Pancreas (tissue), 10 donors: ENCODE results near the gene OR51G1. TPM values are rescaled to one million over a fixed set of nuclear protein-coding genes. Genes with fewer than 3 reads are reported as not detected.

ENCODE experiments used
- ATAC-seq, 4 donors: fragments of 200-7000 bp; cut with Tn5 transposase; one replicate each; pipeline versions ENCODE4 v1.8.0 to v1.9.1; 2020; ENCODE audit warnings: mild to moderate bottlenecking in 4 of 4, moderate library complexity in 4 of 4
- DNase-seq, 6 donors: peaks; one replicate each; pipeline ENCODE4 v3.0.0-alpha.2; 2020
- FAIRE-seq: peaks from 2 replicates; lab custom pipeline; 2012; peaks lifted over from hg19 to GRCh38; lab: Jason Lieb, UNC
- H3K27ac ChIP-seq, 4 donors: fragments of 200-600 bp; sonication (generic); 1 replicate in 3 of 4; 2 replicates in 1 of 4; pipeline versions ENCODE4 v1.5.0 to v1.8.0; 2020
- H3K27me3 ChIP-seq, 4 donors: fragments of 200-600 bp; one replicate each; pipeline ENCODE4 v1.8.0; 2021
- H3K36me3 ChIP-seq, 3 donors: fragments of 200-600 bp; sonication (generic) in 1 of 3; one replicate each; pipeline versions ENCODE4 v1.5.0 to v1.8.0; 2020 to 2021
- H3K4me1 ChIP-seq, 3 donors: fragments of 200-600 bp; one replicate each; pipeline ENCODE4 v1.8.0; 2021
- H3K4me3 ChIP-seq, 4 donors: fragments of 200-600 bp; sonication (generic) in 2 of 4; one replicate each; pipeline versions ENCODE4 v1.5.0 to v1.8.0; 2020 to 2021
- H3K9me3 ChIP-seq, 4 donors: fragments of 200-600 bp; one replicate each; pipeline ENCODE4 v1.8.0; 2021
- CTCF ChIP-seq, 4 donors: fragments of 200-600 bp; sonication (generic) in 3 of 4; IDR thresholded peaks; one replicate each; pipeline versions ENCODE4 v1.5.0 to v1.8.0; 2021; ENCODE audit warnings: antibody characterized with exemption in 4 of 4
- WGBS, 2 donors: extraction: QIAGEN DNeasy Blood & Tissue Kit; methylation state at CpG; one replicate each; pipeline ENCODE4 v1.1.7; 2013; 5-methylcytosine and 5-hydroxymethylcytosine counted together
- intact Hi-C, 3 donors: fragments of 100-400 bp; cut with DNase I; formaldehyde crosslinking; loops; one replicate each; pipeline versions ENCODE4 v1.11.1 to v1.14.2; 2022
- polyA plus RNA-seq, 2 donors: library from polyadenylated mRNA; stranded (reverse); fragments of 200-250 nt; gene quantifications; one replicate each; pipeline ENCODE4 v1.2.3, GENCODE V29; 2013
- total RNA-seq, 6 donors: library from RNA; stranded (reverse); fragmentation: NEBNext Ultra II Directional in 4 of 6; extraction: Animal tissue kit (Norgen Biotek cat#: 25700) in 4 of 6; gene quantifications; one replicate each; pipeline versions ENCODE4 v1.2.1 to v1.2.4, GENCODE V29; 2021 to 2023
- donor health status: healthy with polysubstance abuse.
- donor health status: DM: no; HTN: no; CAD: no; lungs with moderate emphysema.
- donor health status: DM: no; HTN: no; CAD: no.
- donor health status: control.
- donor health status: control.
- donor health status: Bipolar disorder and iron deficiency.
- donor health status: DM: yes; HTN: yes; CAD: no.
- donor health status: DM: no; HTN: no; CAD: no.
- donor health status: DM: no; HTN: no; CAD: no.
- donor health status: DM: yes; HTN: yes; CAD: no.

The OR51G1 gene
- total and polyA plus RNA-seq, 8 donors, result not detected

DNA sequence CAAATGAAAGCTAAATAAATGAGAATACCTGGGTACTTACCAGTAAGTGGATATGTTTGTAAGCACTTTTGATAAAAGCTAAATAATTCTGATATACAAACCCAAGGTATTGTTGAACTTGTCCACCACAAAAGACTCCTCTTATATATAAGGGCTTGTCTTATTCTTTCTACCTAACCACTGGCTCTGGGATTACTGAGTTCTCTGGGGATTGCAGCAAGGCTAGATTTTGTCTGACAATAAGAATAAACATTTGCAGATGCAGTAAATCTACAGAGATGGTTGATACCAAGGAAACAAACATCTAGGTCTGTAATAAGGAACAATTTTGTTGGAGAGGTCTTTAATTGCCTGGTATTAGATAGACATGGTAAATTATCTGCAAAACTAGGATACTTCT lies 23.4 kb upstream of the OR51G1 start, which contains the start of gene OR51A4:
Gene OR51A4 (minus strand): TSS at position 101 of the 400 bp plus-strand sequence. CDS start 505 bp downstream, outside the sequence.
- H3K9me3 ChIP-seq, result no peaks in the 10 kb centered on the region
- intact Hi-C loops, result no loop called here
- no peaks in the 10 kb centered on the region for H3K36me3 ChIP-seq
- no peak for ATAC-seq
- TF ChIP-seq CTCF (IDR thresholded peaks at IDR 0.05), result no peak
- H3K4me3 ChIP-seq, result no peak within 1 kb of the TSS
- no peak for DNase-seq
- no peak for FAIRE-seq
- H3K27ac ChIP-seq, result no peak within 1 kb of the TSS
- H3K4me1 ChIP-seq, result no peaks in the 10 kb centered on the region
- H3K27me3 ChIP-seq, result no peaks in the 10 kb centered on the region

DNA sequence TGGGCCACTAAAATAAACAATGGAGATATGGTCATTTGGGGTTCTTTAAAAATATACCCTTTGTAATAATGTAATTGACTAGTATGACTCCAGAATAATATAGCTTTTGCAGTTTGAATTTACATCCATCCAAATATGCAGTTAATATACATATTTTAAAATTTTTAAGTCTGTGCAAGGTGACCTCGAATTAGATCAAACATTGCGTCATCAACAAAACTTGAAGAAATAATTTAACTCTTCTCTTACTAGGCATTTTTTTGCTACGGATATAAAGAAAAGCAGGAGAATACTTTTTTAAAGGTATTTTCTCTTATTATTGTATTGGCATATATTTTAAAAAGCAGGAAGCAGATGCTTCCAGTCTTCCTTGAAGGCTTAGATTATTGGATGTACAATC lies 12.6 kb upstream of the OR51G1 start:
- Histone ChIP-seq H3K36me3 (no peaks in the 10 kb centered on the region), H3K27me3 (no peaks in the 10 kb centered on the region), H3K27ac (no peak overlapping the region), H3K4me3 (no peak overlapping the region), H3K4me1 (no peaks in the 10 kb centered on the region), H3K9me3 (no peaks in the 10 kb centered on the region)
- 44 to 45% methylated on average over 3 of the region's 3 CpGs for WGBS, 2 donors
- FAIRE-seq (no peak), DNase-seq (no peak), ATAC-seq (no peak)
- no peak for TF ChIP-seq CTCF (IDR thresholded peaks at IDR 0.05)
- intact Hi-C loops, result no loop called here

- no peak for TF ChIP-seq CTCF (IDR thresholded peaks at IDR 0.05)
Observed at GRCh38 chr11:4932751-4933150, 8.6 kb upstream of the OR51G1 start.

GRCh38 chr11:4926608-4927007 lies 2.5 kb upstream of the OR51G1 start:
- no peaks in the 10 kb centered on the region for H3K36me3 ChIP-seq
- FAIRE-seq (no peak), ATAC-seq (no peak), DNase-seq (no peak)
- no peaks in the 10 kb centered on the region for H3K4me1 ChIP-seq
- no peak for TF ChIP-seq CTCF (IDR thresholded peaks at IDR 0.05)
- intact Hi-C loops, result no loop called here
- no peak overlapping the region for H3K27ac ChIP-seq
- H3K4me3 ChIP-seq, result no peak overlapping the region
- no peaks in the 10 kb centered on the region for H3K9me3 ChIP-seq
- H3K27me3 ChIP-seq, result no peaks in the 10 kb centered on the region

More at GRCh38 chr11:4932751-4933150, 8.6 kb upstream of the OR51G1 start:
- WGBS, 2 donors, result 65 to 71% methylated on average over 4 of the region's 4 CpGs
- H3K27me3 ChIP-seq, result no peaks in the 10 kb centered on the region
- H3K27ac ChIP-seq, result no peak overlapping the region
- intact Hi-C loops, result no loop called here
- no peaks in the 10 kb centered on the region for H3K36me3 ChIP-seq
- H3K4me1 ChIP-seq, result no peaks in the 10 kb centered on the region
- no peak for FAIRE-seq
- H3K4me3 ChIP-seq, result no peak overlapping the region
- no peak for DNase-seq
- no peak for ATAC-seq
- no peaks in the 10 kb centered on the region for H3K9me3 ChIP-seq

DNA sequence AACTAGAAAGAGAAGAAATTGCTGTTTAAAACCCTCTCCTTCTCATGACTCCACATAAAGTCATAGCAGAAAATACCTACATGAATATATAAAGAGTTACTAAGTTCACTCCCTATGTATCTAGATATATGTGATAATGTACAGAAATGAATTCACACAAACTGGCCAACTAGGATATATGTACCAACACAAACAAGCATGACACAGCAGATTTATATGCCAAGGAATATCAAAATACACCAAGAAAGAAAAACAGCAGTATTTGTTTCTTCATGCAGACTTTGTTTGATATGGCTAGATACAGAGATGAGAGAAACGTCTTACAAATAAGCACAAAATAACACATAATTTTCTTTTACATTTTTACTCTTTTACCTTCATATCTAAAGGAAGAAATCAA lies 1.8 kb downstream of the OR51G1 start:
- no peak for TF ChIP-seq CTCF (IDR thresholded peaks at IDR 0.05)
- 27 to 38% methylated on average over 1 of the region's 1 CpG for WGBS, 2 donors
- DNase-seq, result no peak
- Histone ChIP-seq H3K36me3 (no peaks in the 10 kb centered on the region), H3K4me3 (no peak overlapping the region), H3K27me3 (no peaks in the 10 kb centered on the region), H3K9me3 (no peaks in the 10 kb centered on the region), H3K27ac (no peak overlapping the region), H3K4me1 (no peaks in the 10 kb centered on the region)
- no peak for FAIRE-seq
- intact Hi-C loops, result no loop called here
- ATAC-seq, result no peak
